HG02981 (cell line): ENCODE measurements around the gene NDUFA8.

Experiments used
- ATAC-seq: cut with Tn5 transposase; IDR thresholded peaks from one replicate; pipeline ENCODE4 v1.9.1; 2021; ENCODE audit warnings: mild to moderate bottlenecking, moderate library complexity; ENCODE audit not compliant: unreplicated experiment

NDUFA8 gene

GRCh38 chr9:122102156-122102555 is 57.4 kb downstream of the NDUFA8 start:
- ATAC-seq: no peak

GRCh38 chr9:122100756-122101155 is 58.8 kb downstream of the NDUFA8 start:
- ATAC-seq: no peak

GRCh38 chr9:122099271-122099869 is 60.2 kb downstream of the NDUFA8 start:
- ATAC-seq: peak; percentile 74

- no peak for ATAC-seq
Measured at GRCh38 chr9:122097679-122098315, 61.8 kb downstream of the NDUFA8 start.

GRCh38 chr9:122096620-122097415 is 62.8 kb downstream of the NDUFA8 start:
- no peak for ATAC-seq

GRCh38 chr9:122095010-122095767 is 64.4 kb downstream of the NDUFA8 start:
- ATAC-seq: no peak
